Activated CD8-positive, alpha-beta memory T cell treated with anti-CD3 and anti-CD28 coated beads for 4 hours (primary cell): ENCODE data around the gene RHBG.

Experiments
- DNase-seq, 2 donors: peaks; one replicate each; pipeline ENCODE4 v3.0.0-alpha.2; 2020; ENCODE audit warnings: low read depth in 2 of 2

RHBG gene

GRCh38 chr1:156424806-156425432 lies 55.9 kb downstream of the RHBG start:
- no peak for DNase-seq

- DNase-seq: no peak
Measured at GRCh38 chr1:156425943-156426342, 56.9 kb downstream of the RHBG start.

- no peak for DNase-seq
Measured at GRCh38 chr1:156427957-156428356, 58.9 kb downstream of the RHBG start.

GRCh38 chr1:156428746-156429288 lies 59.8 kb downstream of the RHBG start:
- no peak for DNase-seq

GRCh38 chr1:156429313-156430060 lies 60.5 kb downstream of the RHBG start:
- DNase-seq: no peak

GRCh38 chr1:156430303-156430702 lies 61.3 kb downstream of the RHBG start:
- DNase-seq: no peak

- no peak for DNase-seq
Measured at GRCh38 chr1:156430866-156431265, 61.9 kb downstream of the RHBG start.

- DNase-seq: no peak
Measured at GRCh38 chr1:156431366-156431765, 62.4 kb downstream of the RHBG start.

- no peak for DNase-seq
Measured at GRCh38 chr1:156431769-156432668, 63.0 kb downstream of the RHBG start.

- no peak for DNase-seq
Measured at GRCh38 chr1:156432669-156433018, 63.6 kb downstream of the RHBG start.

- DNase-seq: no peak
Measured at GRCh38 chr1:156433032-156433431, 64.0 kb downstream of the RHBG start.

- DNase-seq: no peak
Measured at GRCh38 chr1:156433602-156434001, 64.6 kb downstream of the RHBG start.
